ENCODE measurements around the gene CDC6.
A peak's percentile ranks its signal among the peaks of the same experiment; 100 is the strongest.

The CDC6 gene

DNA sequence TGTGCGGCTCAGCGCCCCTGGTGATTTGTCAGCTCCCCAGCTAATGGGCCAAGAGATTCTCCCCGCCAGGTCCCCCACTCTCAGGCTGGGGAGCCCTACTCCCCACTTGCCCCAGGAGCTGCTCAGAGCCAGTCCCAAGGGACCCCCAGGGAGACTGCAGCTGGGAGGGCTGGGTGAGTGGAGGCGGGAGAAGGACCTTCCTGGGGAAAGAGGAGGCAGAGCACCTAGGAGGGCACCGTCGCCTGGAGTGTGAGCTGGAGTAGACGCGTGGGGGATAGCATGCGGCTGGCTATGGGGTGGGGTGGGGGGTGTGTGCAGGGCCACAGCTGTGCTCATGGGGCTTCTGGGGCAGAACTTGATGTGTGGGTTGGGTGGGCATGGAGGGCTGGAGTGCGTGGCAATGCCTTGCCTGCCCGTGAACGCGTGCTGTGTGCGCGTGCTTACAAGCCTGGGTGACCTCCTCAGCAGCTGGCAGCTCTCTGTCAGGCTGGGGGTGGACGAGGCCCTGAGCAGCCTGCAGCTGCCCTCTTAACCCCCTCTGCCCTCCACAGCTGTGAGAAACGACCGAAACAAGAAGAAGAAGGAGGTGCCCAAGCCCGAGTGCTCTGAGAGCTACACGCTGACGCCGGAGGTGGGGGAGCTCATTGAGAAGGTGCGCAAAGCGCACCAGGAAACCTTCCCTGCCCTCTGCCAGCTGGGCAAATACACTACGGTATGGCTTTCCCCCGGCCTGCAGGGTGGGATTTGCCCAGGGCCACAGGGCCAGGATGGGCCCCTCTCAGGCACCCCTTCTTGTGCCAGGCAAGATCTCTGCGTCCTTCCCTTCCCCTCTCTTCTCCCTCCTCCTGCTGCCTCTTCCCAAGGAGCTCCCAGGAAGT is 63.9 kb downstream of the CDC6 start:
- DNase-seq, result peak; percentile 47

DNA sequence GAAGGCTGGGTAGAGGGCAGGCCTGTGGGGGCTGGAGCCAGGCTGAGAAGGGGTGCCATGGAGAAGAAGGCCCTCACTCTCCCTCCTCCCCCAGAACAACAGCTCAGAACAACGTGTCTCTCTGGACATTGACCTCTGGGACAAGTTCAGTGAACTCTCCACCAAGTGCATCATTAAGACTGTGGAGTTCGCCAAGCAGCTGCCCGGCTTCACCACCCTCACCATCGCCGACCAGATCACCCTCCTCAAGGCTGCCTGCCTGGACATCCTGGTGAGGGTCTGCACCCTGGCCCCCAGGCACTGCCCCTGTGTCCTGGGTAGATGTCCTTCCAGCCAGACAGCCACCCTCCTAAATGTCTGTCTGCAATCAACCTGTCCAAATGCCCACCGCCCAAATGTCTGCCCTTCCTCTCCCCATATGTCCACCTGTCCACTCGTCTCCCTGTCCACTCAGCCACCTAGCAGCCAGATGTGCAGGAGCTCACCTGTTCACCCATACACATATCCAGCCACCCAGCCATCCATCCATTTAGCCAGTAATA is 64.6 kb downstream of the CDC6 start:
- no peak for DNase-seq

DNA sequence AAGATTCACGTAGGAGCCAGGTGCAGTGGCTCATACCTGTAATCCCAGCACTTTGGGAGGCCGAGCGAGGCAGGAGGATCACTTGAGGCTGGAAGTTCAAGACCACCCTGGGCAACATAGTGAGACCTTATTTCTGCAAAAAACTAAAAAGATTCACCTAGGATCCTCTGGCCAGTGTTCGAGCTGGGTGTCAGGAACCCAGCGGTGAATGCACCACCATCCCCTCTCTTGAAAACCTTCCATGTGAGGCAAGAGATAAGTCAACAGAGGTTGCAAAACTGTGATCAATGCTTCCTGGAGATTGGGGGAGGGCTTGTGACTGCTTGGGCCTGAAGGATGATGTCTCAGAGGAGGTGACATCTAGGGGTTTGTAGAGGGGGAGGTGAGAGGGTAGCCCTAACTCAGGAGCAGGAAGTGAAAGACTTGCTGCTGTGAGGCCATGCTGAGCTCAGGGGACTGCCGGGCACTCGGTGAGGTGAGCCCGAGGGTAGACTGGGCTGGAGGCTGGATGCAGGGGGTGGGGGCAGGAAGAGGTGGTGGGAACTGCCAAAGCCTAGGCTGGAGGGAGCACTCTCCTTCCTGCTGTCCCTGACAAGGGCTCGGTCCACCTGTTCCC is 65.2 kb downstream of the CDC6 start:
- no peak for DNase-seq

All from right kidney (tissue), 1 donor.